ENCODE results near the gene SPPL3.
"Not testable (repeated sequence)": the region's sequence is repeated elsewhere in the genome, so short reads cannot be mapped to it uniquely, and the experiment has no call there.

DNA sequence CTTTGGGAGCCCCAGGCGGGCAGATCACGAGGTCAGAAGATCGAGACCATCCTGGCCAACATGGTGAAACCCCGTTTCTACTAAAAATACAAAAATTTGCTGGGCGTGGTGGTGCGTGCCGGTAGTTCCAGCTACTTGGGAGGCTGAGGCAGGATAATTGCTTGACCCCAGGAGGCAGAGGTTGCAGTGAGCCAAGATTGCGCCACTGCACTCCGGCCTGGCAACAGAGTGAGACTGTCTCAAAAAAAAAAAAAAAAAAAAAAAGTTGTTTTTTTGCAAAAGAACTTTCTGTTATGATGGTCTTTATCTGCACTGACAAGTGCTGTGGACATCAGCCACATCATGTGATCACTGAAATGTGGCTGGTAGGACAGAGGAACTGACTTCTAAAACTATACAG lies 111.7 kb downstream of the SPPL3 start:
- not testable (repeated sequence) for TF ChIP-seq POLR2A (IDR thresholded peaks at IDR 0.05)
- TF ChIP-seq, protein P1, sequence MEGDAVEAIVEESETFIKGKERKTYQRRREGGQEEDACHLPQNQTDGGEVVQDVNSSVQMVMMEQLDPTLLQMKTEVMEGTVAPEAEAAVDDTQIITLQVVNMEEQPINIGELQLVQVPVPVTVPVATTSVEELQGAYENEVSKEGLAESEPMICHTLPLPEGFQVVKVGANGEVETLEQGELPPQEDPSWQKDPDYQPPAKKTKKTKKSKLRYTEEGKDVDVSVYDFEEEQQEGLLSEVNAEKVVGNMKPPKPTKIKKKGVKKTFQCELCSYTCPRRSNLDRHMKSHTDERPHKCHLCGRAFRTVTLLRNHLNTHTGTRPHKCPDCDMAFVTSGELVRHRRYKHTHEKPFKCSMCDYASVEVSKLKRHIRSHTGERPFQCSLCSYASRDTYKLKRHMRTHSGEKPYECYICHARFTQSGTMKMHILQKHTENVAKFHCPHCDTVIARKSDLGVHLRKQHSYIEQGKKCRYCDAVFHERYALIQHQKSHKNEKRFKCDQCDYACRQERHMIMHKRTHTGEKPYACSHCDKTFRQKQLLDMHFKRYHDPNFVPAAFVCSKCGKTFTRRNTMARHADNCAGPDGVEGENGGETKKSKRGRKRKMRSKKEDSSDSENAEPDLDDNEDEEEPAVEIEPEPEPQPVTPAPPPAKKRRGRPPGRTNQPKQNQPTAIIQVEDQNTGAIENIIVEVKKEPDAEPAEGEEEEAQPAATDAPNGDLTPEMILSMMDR (IDR thresholded peaks at IDR 0.05) = not testable (repeated sequence)
